GM12878 (cell line): Measurements from ENCODE around the gene RIC8B.

Experiments
- ELK1 ChIP-seq: IDR thresholded peaks from 2 replicates; pipeline ENCODE4 v1.6.1; 2012; ENCODE audit warnings: low read depth, low read length, improper control_type of control experiment
- PKNOX1 ChIP-seq: fragments of 450-650 bp; IDR thresholded peaks from 2 replicates; pipeline ENCODE4 v1.6.1; 2016; ENCODE audit warnings: mild to moderate bottlenecking
- TCF12 ChIP-seq: IDR thresholded peaks from 2 replicates; pipeline ENCODE4 v1.6.1; 2011; ENCODE audit warnings: low read depth, mild to moderate bottlenecking, low read length
- TF ChIP-seq, protein P1 (sequence below): fragments of 450-650 bp; formaldehyde crosslinking; IDR thresholded peaks from 2 replicates; pipeline ENCODE4 v1.4.0; 2020; ENCODE audit warnings: mild to moderate bottlenecking, moderate library complexity

DNA sequence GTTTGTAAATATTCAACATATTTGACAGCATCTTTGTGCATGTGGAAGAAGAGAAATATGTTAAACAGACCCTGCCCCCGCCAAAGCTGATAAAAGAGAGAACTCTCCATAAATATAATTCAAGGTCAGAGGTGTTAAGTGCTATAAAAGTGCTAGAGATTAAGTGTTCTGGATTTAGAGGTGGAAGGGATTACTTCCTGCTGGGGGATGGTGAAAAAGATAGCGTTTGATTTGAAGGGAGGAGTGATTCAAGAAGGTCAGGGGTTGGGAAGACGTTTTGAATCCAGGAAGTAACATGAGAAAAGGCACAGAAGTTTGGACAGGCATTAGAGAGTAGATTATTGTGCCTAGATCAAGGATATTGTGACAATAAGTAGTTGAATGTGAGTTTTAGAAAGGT, 30.2 kb downstream of the RIC8B start:
- TF ChIP-seq PKNOX1 (no peak), ELK1 (no peak), TCF12 (no peak)
- TF ChIP-seq, protein P1, sequence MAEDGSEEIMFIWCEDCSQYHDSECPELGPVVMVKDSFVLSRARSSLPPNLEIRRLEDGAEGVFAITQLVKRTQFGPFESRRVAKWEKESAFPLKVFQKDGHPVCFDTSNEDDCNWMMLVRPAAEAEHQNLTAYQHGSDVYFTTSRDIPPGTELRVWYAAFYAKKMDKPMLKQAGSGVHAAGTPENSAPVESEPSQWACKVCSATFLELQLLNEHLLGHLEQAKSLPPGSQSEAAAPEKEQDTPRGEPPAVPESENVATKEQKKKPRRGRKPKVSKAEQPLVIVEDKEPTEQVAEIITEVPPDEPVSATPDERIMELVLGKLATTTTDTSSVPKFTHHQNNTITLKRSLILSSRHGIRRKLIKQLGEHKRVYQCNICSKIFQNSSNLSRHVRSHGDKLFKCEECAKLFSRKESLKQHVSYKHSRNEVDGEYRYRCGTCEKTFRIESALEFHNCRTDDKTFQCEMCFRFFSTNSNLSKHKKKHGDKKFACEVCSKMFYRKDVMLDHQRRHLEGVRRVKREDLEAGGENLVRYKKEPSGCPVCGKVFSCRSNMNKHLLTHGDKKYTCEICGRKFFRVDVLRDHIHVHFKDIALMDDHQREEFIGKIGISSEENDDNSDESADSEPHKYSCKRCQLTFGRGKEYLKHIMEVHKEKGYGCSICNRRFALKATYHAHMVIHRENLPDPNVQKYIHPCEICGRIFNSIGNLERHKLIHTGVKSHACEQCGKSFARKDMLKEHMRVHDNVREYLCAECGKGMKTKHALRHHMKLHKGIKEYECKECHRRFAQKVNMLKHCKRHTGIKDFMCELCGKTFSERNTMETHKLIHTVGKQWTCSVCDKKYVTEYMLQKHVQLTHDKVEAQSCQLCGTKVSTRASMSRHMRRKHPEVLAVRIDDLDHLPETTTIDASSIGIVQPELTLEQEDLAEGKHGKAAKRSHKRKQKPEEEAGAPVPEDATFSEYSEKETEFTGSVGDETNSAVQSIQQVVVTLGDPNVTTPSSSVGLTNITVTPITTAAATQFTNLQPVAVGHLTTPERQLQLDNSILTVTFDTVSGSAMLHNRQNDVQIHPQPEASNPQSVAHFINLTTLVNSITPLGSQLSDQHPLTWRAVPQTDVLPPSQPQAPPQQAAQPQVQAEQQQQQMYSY = no peak
